ENCODE data around the gene PXMP2.

Gene PXMP2

GRCh38 chr12:132648616-132649225 lies 38.7 kb upstream of the PXMP2 start:
- no peak overlapping the region for H3K4me3 ChIP-seq (ENCODE audit: extremely low read depth, insufficient read depth, low read length, poor library complexity, severe bottlenecking)

GRCh38 chr12:132649226-132649945 lies 38.0 kb upstream of the PXMP2 start:
- H3K4me1 ChIP-seq (ENCODE audit: control insufficient read depth, insufficient read depth, low read length, poor library complexity, severe bottlenecking), result no peaks in the 10 kb centered on the region
- WGBS, 2 experiments (ENCODE audit: insufficient coverage in 2 of 2), result 96% methylated on average over 27 of the region's 27 CpGs
- no peak overlapping the region for H3K27ac ChIP-seq (ENCODE audit: low read depth, low read length, severe bottlenecking)
- H3K4me3 ChIP-seq (ENCODE audit: extremely low read depth, insufficient read depth, low read length, poor library complexity, severe bottlenecking), result no peak overlapping the region
- H3K36me3 ChIP-seq (ENCODE audit: control insufficient read depth, insufficient read depth, low read length), result peaks cover 86% of the 10 kb centered on the region
- H3K9me3 ChIP-seq (ENCODE audit: control insufficient read depth, low read length), result no peaks in the 10 kb centered on the region

More at GRCh38 chr12:132648616-132649225, 38.7 kb upstream of the PXMP2 start:
- 93 to 97% methylated on average over 19 to 23 of the region's 24 CpGs for WGBS, 2 experiments (ENCODE audit: insufficient coverage in 2 of 2)
- Histone ChIP-seq H3K27ac (ENCODE audit: low read depth, low read length, severe bottlenecking) (no peak overlapping the region), H3K9me3 (ENCODE audit: control insufficient read depth, low read length) (no peaks in the 10 kb centered on the region), H3K4me1 (ENCODE audit: control insufficient read depth, insufficient read depth, low read length, poor library complexity, severe bottlenecking) (no peaks in the 10 kb centered on the region), H3K36me3 (ENCODE audit: control insufficient read depth, insufficient read depth, low read length) (peaks cover 86% of the 10 kb centered on the region)

- Histone ChIP-seq H3K36me3 (ENCODE audit: control insufficient read depth, insufficient read depth, low read length) (peaks cover 89% of the 10 kb centered on the region), H3K27ac (ENCODE audit: low read depth, low read length, severe bottlenecking) (no peak overlapping the region), H3K4me3 (ENCODE audit: extremely low read depth, insufficient read depth, low read length, poor library complexity, severe bottlenecking) (no peak overlapping the region), H3K9me3 (ENCODE audit: control insufficient read depth, low read length) (no peaks in the 10 kb centered on the region), H3K4me1 (ENCODE audit: control insufficient read depth, insufficient read depth, low read length, poor library complexity, severe bottlenecking) (no peaks in the 10 kb centered on the region)
- 81 to 88% methylated on average over 6 to 8 of the region's 9 CpGs for WGBS, 2 experiments (ENCODE audit: insufficient coverage in 2 of 2)
These were observed 35.8 kb upstream of the PXMP2 start for GRCh38 chr12:132651444-132652100.

GRCh38 chr12:132653567-132654290 lies 33.7 kb upstream of the PXMP2 start:
- Histone ChIP-seq H3K36me3 (ENCODE audit: control insufficient read depth, insufficient read depth, low read length) (peaks cover 90% of the 10 kb centered on the region), H3K27ac (ENCODE audit: low read depth, low read length, severe bottlenecking) (no peak overlapping the region), H3K4me3 (ENCODE audit: extremely low read depth, insufficient read depth, low read length, poor library complexity, severe bottlenecking) (no peak overlapping the region), H3K9me3 (ENCODE audit: control insufficient read depth, low read length) (no peaks in the 10 kb centered on the region), H3K4me1 (ENCODE audit: control insufficient read depth, insufficient read depth, low read length, poor library complexity, severe bottlenecking) (no peaks in the 10 kb centered on the region)
- 100% methylated on average over 1 of the region's 7 CpGs for WGBS, 2 experiments (ENCODE audit: insufficient coverage in 2 of 2)

GRCh38 chr12:132657004-132657727 lies 30.2 kb upstream of the PXMP2 start:
- WGBS, 2 experiments (ENCODE audit: insufficient coverage in 2 of 2), result 96 to 98% methylated on average over 12 of the region's 12 CpGs
- H3K27ac ChIP-seq (ENCODE audit: low read depth, low read length, severe bottlenecking), result no peak overlapping the region

GRCh38 chr12:132658149-132658894 lies 29.1 kb upstream of the PXMP2 start:
- WGBS, 2 experiments (ENCODE audit: insufficient coverage in 2 of 2), result 96% methylated on average over 30 to 31 of the region's 32 CpGs
- H3K4me1 ChIP-seq (ENCODE audit: control insufficient read depth, insufficient read depth, low read length, poor library complexity, severe bottlenecking), result no peaks in the 10 kb centered on the region
- H3K4me3 ChIP-seq (ENCODE audit: extremely low read depth, insufficient read depth, low read length, poor library complexity, severe bottlenecking), result no peak overlapping the region
- H3K36me3 ChIP-seq (ENCODE audit: control insufficient read depth, insufficient read depth, low read length), result peaks cover 97% of the 10 kb centered on the region
- H3K27ac ChIP-seq (ENCODE audit: low read depth, low read length, severe bottlenecking), result no peak overlapping the region
- H3K9me3 ChIP-seq (ENCODE audit: control insufficient read depth, low read length), result no peaks in the 10 kb centered on the region

More at GRCh38 chr12:132657004-132657727, 30.2 kb upstream of the PXMP2 start:
- Histone ChIP-seq H3K9me3 (ENCODE audit: control insufficient read depth, low read length) (no peaks in the 10 kb centered on the region), H3K36me3 (ENCODE audit: control insufficient read depth, insufficient read depth, low read length) (peaks cover 96% of the 10 kb centered on the region), H3K4me3 (ENCODE audit: extremely low read depth, insufficient read depth, low read length, poor library complexity, severe bottlenecking) (no peak overlapping the region), H3K4me1 (ENCODE audit: control insufficient read depth, insufficient read depth, low read length, poor library complexity, severe bottlenecking) (no peaks in the 10 kb centered on the region)

- H3K4me1 ChIP-seq (ENCODE audit: control insufficient read depth, insufficient read depth, low read length, poor library complexity, severe bottlenecking), result no peaks in the 10 kb centered on the region
- WGBS, 2 experiments (ENCODE audit: insufficient coverage in 2 of 2), result 91 to 94% methylated on average over 16 of the region's 16 CpGs
- H3K9me3 ChIP-seq (ENCODE audit: control insufficient read depth, low read length), result no peaks in the 10 kb centered on the region
- H3K36me3 ChIP-seq (ENCODE audit: control insufficient read depth, insufficient read depth, low read length), result peaks cover 98% of the 10 kb centered on the region
- H3K4me3 ChIP-seq (ENCODE audit: extremely low read depth, insufficient read depth, low read length, poor library complexity, severe bottlenecking), result no peak overlapping the region
- no peak overlapping the region for H3K27ac ChIP-seq (ENCODE audit: low read depth, low read length, severe bottlenecking)
These were observed 28.2 kb upstream of the PXMP2 start for GRCh38 chr12:132659146-132659545.

- Histone ChIP-seq H3K4me3 (ENCODE audit: extremely low read depth, insufficient read depth, low read length, poor library complexity, severe bottlenecking) (no peak overlapping the region), H3K27ac (ENCODE audit: low read depth, low read length, severe bottlenecking) (no peak overlapping the region), H3K9me3 (ENCODE audit: control insufficient read depth, low read length) (no peaks in the 10 kb centered on the region), H3K4me1 (ENCODE audit: control insufficient read depth, insufficient read depth, low read length, poor library complexity, severe bottlenecking) (no peaks in the 10 kb centered on the region), H3K36me3 (ENCODE audit: control insufficient read depth, insufficient read depth, low read length) (peaks cover 98% of the 10 kb centered on the region)
- 87 to 90% methylated on average over 5 of the region's 5 CpGs for WGBS, 2 experiments (ENCODE audit: insufficient coverage in 2 of 2)
These were observed 27.3 kb upstream of the PXMP2 start for GRCh38 chr12:132660052-132660451.

GRCh38 chr12:132660996-132661395 lies 26.4 kb upstream of the PXMP2 start:
- Histone ChIP-seq H3K9me3 (ENCODE audit: control insufficient read depth, low read length) (no peaks in the 10 kb centered on the region), H3K36me3 (ENCODE audit: control insufficient read depth, insufficient read depth, low read length) (peaks cover 99% of the 10 kb centered on the region)
- 96 to 97% methylated on average over 10 of the region's 11 CpGs for WGBS, 2 experiments (ENCODE audit: insufficient coverage in 2 of 2)

More at GRCh38 chr12:132660996-132661395, 26.4 kb upstream of the PXMP2 start:
- no peak overlapping the region for H3K4me3 ChIP-seq (ENCODE audit: extremely low read depth, insufficient read depth, low read length, poor library complexity, severe bottlenecking)
- H3K27ac ChIP-seq (ENCODE audit: low read depth, low read length, severe bottlenecking), result no peak overlapping the region
- no peaks in the 10 kb centered on the region for H3K4me1 ChIP-seq (ENCODE audit: control insufficient read depth, insufficient read depth, low read length, poor library complexity, severe bottlenecking)

All from mesodermal cell (in vitro differentiated cells).